ENCODE data around the gene PDP2. TPM values are rescaled to one million over a fixed set of nuclear protein-coding genes. Genes with fewer than 3 reads are reported as not detected.

PDP2 gene
- polyA plus RNA-seq, 1 donor (not counting 4 experiments of a cell fraction or from before 2014, with no cell fraction given): 18.5 TPM

GRCh38 chr16:66902648-66903543 lies 22.6 kb downstream of the PDP2 start:
- peaks cover 15% of the 10 kb centered on the region for H3K4me1 ChIP-seq (ENCODE audit: control insufficient read depth, extremely low read depth, insufficient read depth, low read length)

GRCh38 chr16:66903544-66904427 lies 23.5 kb downstream of the PDP2 start:
- DNase-seq (ENCODE audit: low read depth, low spot score) (no peak), FAIRE-seq (no peak)
- dilution Hi-C loops (cut with MboI; ENCODE audit: extremely low pct_ligation_motif_present, low sequenced_read_pairs): no loop called here
- H3K9me1 ChIP-seq (ENCODE audit: control insufficient read depth, extremely low read depth, insufficient read depth, low read length): no peaks in the 10 kb centered on the region
- H2AFZ ChIP-seq (ENCODE audit: control insufficient read depth, low read length): no peak overlapping the region
- no peak overlapping the region for H3K27ac ChIP-seq (ENCODE audit: control insufficient read depth, insufficient read depth, low read length)
- TF ChIP-seq EZH2 (IDR thresholded peaks at IDR 0.05; ENCODE audit: low read length) (no peak), CTCF (optimal IDR thresholded peaks at IDR 0.05 in 1 of 3, IDR thresholded peaks at IDR 0.05 in 1 of 3, conservative IDR thresholded peaks at IDR 0.05 in 1 of 3; ENCODE audit: extremely low read depth in 1 of 3, insufficient read depth in 2 of 3, low read length in 3 of 3) (no peak)
- H3K4me3 ChIP-seq (ENCODE audit: control insufficient read depth in 2 of 3, extremely low read depth in 1 of 3, insufficient read depth in 2 of 3, low read depth in 1 of 3, low read length in 3 of 3): no peak overlapping the region
- H4K20me1 ChIP-seq (ENCODE audit: control insufficient read depth, extremely low read depth, insufficient read depth, low read length): no peaks in the 10 kb centered on the region
- no peak overlapping the region for H3K9ac ChIP-seq (ENCODE audit: control insufficient read depth, extremely low read depth, insufficient read depth, low read length)
- H3K79me2 ChIP-seq (ENCODE audit: control insufficient read depth, insufficient read depth, low read length): no peaks in the 10 kb centered on the region
- peaks cover 15% of the 10 kb centered on the region for H3K4me1 ChIP-seq (ENCODE audit: control insufficient read depth, extremely low read depth, insufficient read depth, low read length)
- H3K36me3 ChIP-seq (ENCODE audit: control insufficient read depth in 2 of 2, extremely low read depth in 1 of 2, insufficient read depth in 2 of 2, low read length in 2 of 2): no peaks in the 10 kb centered on the region
- no peak overlapping the region for H3K4me2 ChIP-seq (ENCODE audit: control insufficient read depth, extremely low read depth, insufficient read depth, low read depth, low read length)
- no peaks in the 10 kb centered on the region for H3K9me3 ChIP-seq (ENCODE audit: control insufficient read depth, low read depth, low read length)
- peaks cover 3% of the 10 kb centered on the region for H3K27me3 ChIP-seq (ENCODE audit: control insufficient read depth, extremely low read depth, insufficient read depth, low read length)

More at GRCh38 chr16:66902648-66903543, 22.6 kb downstream of the PDP2 start:
- no peak overlapping the region for H3K27ac ChIP-seq (ENCODE audit: control insufficient read depth, insufficient read depth, low read length)
- no peak overlapping the region for H3K4me3 ChIP-seq (ENCODE audit: control insufficient read depth in 2 of 3, extremely low read depth in 1 of 3, insufficient read depth in 2 of 3, low read depth in 1 of 3, low read length in 3 of 3)
- H3K27me3 ChIP-seq (ENCODE audit: control insufficient read depth, extremely low read depth, insufficient read depth, low read length): peaks cover 3% of the 10 kb centered on the region
- H3K9me1 ChIP-seq (ENCODE audit: control insufficient read depth, extremely low read depth, insufficient read depth, low read length): no peaks in the 10 kb centered on the region
- H3K9me3 ChIP-seq (ENCODE audit: control insufficient read depth, low read depth, low read length): no peaks in the 10 kb centered on the region
- H3K4me2 ChIP-seq (ENCODE audit: control insufficient read depth, extremely low read depth, insufficient read depth, low read depth, low read length): no peak overlapping the region
- no peaks in the 10 kb centered on the region for H4K20me1 ChIP-seq (ENCODE audit: control insufficient read depth, extremely low read depth, insufficient read depth, low read length)
- no peaks in the 10 kb centered on the region for H3K79me2 ChIP-seq (ENCODE audit: control insufficient read depth, insufficient read depth, low read length)
- no peaks in the 10 kb centered on the region for H3K36me3 ChIP-seq (ENCODE audit: control insufficient read depth in 2 of 2, extremely low read depth in 1 of 2, insufficient read depth in 2 of 2, low read length in 2 of 2)
- no peak overlapping the region for H2AFZ ChIP-seq (ENCODE audit: control insufficient read depth, low read length)
- FAIRE-seq (no peak), DNase-seq (ENCODE audit: low read depth, low spot score) (no peak)
- dilution Hi-C loops (cut with MboI; ENCODE audit: extremely low pct_ligation_motif_present, low sequenced_read_pairs): no loop called here
- H3K9ac ChIP-seq (ENCODE audit: control insufficient read depth, extremely low read depth, insufficient read depth, low read length): no peak overlapping the region
- TF ChIP-seq CTCF (optimal IDR thresholded peaks at IDR 0.05 in 1 of 3, IDR thresholded peaks at IDR 0.05 in 1 of 3, conservative IDR thresholded peaks at IDR 0.05 in 1 of 3; ENCODE audit: extremely low read depth in 1 of 3, insufficient read depth in 2 of 3, low read length in 3 of 3): peak in 2 of 3 experiments; percentile 17 to 48
- TF ChIP-seq EZH2 (IDR thresholded peaks at IDR 0.05; ENCODE audit: low read length): no peak
